GM18868 (cell line): ENCODE results near the gene FBRSL1.

Source experiments
- ATAC-seq: cut with Tn5 transposase; IDR thresholded peaks from one replicate; pipeline ENCODE4 v1.9.1; 2021; ENCODE audit warnings: mild to moderate bottlenecking, moderate library complexity; ENCODE audit not compliant: unreplicated experiment

Gene FBRSL1

DNA sequence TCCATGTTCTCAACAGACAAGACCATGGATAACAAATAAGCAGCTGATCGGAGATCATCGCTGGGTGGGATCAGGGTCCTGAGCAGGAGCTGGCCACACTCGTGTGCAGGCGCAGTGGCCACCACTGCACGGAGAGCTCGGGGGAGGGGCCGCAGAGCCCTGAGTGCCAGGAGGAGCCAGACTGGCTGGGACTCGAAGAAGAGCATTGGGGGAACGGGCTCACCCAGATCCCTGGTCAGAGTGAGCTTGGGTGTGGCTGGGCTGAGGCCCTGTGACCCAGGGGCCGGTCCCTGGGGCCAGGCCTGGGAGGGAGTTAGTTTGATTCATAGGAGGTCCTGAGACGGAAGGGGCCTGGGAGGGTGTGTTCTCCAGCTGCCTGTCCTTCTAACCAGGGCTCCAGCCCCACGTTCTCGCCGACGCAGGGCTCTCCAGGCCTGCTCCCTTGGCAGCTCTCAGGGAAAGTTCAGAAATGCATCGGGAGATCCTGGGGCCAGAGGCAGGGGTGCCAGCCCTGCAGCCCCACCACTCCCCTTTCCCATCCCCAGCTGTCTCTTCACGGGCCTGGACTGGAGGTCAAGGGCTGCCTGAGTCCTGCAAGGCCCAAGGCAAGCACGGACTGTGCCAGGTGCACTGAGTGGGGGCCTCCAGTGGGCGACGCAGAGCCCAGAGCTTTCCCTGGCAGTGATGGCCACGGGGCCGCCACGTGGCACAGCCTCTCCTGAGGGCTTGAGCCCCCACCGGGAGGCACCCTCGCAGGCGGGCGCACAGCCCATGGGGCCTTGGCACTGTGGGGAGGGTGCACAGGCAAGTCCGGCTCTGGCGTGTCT lies 48.1 kb downstream of the FBRSL1 start:
- ATAC-seq = no peak

DNA sequence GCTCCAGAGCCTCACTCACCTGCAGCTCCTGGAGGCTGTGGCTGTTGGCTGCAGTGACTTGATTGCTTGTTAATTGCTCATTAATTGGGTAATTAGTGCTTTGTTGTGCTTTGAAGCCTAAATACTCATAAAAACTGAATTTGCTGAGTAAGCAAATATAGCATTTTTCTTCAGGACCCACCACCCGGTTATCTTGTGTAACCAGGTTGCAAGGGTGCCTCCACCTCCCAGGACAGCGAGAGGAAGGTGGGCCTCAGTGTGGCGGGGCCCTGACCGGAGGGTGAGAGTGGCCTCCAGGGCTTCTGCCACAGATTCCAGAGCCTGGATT lies 48.7 kb downstream of the FBRSL1 start:
- no peak for ATAC-seq

DNA sequence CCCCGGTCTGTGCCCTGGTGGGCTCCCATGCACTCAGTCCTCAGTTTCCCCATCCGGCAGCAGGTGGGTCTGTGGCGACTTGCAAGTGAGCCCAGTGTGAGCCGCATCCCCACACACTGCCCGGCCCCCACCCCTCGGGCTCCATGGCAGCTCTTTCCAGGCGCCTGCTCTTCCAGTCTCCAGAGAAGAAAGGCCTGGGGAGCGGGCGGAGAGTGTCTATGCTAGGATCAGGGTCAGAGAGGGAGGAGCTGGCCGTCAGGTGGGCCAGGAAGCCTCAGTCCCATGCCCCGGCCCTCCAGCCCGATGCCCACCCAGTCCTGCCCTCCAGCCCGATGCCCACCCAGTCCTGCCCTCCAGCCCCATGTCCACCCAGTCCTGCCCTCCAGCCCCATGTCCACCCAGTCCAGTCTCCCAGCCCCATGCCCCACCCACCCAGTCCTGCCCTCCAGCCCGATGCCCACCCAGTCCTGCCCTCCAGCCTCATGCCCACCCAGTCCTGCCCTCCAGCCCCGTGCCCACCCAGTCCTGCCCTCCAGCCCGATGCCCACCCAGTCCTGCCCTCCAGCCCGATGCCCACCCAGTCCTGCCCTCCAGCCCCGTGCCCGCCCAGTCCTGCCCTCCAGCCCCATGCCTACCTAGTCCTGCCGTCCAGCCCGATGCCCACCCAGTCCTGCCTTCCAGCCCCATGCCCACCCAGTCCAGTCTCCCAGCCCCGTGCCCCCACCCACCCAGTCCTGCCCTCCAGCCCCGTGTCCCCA lies 49.2 kb downstream of the FBRSL1 start:
- no peak for ATAC-seq

- no peak for ATAC-seq
Observed at GRCh38 chr12:132540436-132540835, 50.5 kb downstream of the FBRSL1 start.

- no peak for ATAC-seq
Observed at GRCh38 chr12:132541200-132541599, 51.2 kb downstream of the FBRSL1 start.

DNA sequence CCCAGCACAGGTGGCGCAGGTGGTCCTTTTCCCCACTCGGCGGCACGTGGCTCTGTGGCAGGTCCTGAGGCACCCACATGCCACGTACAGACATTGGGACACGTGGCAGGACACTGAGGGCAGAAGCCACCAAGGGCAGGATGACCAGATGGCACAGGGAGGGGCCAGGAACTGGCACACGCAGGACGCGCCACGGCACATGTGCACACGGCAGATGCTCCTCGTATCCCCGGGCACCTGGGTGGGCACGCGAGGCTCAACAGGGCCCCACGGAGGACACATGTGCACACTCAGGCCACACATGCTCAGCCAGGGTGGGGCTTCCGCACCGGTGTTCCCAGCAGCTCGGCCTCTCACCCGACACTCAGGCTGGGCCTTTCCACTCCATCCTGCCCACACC lies 52.0 kb downstream of the FBRSL1 start:
- ATAC-seq = no peak

DNA sequence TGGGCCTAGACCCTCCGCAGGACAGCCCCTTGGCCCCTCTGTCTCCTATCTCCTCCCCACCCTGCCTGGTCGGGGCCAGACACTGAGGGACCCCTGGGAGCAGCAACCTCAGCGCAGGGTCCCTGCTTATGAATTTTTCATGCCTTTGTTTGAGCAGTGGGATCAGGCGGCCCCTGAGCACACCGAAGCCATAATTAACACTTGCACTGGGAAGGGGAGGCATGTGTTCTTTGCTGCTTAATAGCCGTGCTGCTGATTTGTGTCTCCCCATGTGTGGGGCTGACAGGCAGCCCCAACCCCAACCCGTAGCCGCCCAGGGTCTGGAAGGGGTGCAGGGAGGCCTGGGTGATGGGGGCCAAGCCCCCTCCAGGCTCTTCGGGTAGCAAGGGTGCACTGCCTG lies 52.7 kb downstream of the FBRSL1 start:
- no peak for ATAC-seq

DNA sequence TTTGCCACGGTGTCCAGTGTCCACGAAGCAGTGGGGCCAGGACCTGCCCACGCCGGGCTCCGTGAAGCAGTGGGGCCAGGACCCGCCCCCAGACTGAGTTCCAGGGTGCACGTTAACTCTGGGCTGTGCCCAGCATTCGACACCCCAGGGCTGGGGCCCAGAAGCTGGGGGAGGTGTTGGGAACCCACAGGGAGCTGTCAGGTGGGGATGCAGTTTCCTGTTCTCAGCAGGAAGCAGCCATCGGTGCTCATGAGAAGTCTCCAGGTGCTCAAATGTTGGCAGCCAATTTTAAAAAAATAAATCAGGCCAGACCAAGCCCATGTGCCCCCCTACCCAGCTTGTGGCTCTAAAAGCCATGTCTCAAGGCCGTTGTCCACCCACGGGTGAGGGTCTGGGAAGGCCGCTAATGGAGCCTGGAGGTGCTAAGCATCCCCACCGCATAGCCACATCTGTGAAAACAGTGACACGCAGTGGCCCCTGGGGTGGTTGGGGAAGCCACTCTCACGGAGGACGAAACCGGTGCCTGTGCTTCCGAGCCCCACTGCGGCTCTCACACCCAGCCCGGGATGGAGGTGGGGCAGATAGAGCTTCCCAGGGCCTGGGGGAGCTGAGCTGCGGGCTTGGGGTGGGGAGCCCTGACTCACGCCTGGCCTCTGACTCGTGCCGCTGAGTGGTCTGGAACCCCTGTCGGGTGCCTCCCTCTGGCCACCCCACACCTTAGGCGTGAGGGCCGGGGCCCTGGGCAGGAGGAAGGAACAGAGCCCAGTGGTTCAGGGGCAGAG lies 53.5 kb downstream of the FBRSL1 start:
- ATAC-seq = no peak

- ATAC-seq = no peak
Observed at GRCh38 chr12:132544080-132544397, 54.1 kb downstream of the FBRSL1 start.

- no peak for ATAC-seq
Observed at GRCh38 chr12:132544498-132544897, 54.5 kb downstream of the FBRSL1 start.

DNA sequence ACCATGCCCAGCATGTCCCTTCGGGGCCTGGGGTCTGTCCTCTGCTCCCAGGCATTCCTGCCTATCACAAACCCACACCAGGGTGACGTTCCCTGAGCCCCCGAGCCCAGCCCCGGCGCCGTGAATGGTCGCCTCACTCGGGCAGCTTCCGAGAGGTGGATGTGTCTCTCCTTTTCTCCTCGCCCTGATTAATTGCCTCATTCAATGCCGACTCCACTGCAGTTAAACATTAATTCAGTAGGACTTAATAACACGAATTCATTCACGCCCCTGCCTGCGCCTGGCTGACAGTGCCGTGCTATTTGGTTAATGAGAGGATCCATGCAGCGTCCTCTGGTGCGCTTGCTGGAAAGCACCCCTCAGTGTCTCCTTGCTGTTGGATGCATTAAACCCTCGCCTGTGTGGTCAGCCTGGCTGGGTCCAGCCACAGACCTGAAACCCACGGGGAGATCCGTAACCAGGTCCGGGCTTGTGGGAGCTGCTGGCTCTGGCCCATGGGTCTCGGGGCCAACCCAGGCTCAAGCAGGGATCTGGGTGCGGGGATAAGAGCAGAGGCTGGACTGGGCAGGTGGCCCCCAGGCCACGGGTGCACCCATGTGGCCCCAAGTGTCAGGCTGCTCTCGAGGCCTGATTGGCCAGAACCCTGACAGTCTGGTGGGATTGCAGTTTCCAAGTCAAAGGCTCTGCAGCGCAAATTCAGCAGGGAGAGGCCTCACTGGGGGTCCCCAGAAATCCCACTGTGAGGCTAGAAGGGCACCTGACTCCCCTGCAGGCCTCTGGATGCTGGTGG lies 55.4 kb downstream of the FBRSL1 start:
- ATAC-seq = no peak

- no peak for ATAC-seq
Observed at GRCh38 chr12:132545955-132546354, 56.0 kb downstream of the FBRSL1 start.

GRCh38 chr12:132546647-132547046 lies 56.7 kb downstream of the FBRSL1 start:
- ATAC-seq = no peak

DNA sequence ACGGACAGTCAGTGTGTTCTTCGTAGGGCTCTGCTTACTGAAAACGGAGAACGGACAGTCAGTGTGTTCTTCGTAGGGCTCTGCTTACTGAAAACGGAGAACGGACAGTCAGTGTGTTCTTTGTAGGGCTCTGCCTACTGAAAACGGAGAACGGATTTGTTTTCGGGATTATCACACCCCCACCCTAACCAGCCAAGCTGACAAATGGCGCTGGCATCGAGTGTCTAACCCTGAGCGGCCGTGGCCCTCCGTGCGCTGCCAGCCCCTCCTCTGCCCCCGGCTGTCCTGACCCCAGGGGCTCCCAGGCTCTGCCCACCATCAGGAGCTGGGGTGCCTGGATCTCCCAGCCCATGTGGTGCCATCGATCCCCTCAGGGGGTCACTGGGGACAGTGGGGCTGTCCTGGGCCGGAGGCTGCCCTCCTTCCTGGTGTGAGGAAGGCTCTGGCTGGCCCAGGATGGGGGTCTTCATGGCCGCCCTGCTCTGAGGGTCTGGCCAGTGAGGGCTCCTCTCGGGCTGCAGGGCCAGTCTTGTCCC lies 57.3 kb downstream of the FBRSL1 start:
- ATAC-seq = no peak

DNA sequence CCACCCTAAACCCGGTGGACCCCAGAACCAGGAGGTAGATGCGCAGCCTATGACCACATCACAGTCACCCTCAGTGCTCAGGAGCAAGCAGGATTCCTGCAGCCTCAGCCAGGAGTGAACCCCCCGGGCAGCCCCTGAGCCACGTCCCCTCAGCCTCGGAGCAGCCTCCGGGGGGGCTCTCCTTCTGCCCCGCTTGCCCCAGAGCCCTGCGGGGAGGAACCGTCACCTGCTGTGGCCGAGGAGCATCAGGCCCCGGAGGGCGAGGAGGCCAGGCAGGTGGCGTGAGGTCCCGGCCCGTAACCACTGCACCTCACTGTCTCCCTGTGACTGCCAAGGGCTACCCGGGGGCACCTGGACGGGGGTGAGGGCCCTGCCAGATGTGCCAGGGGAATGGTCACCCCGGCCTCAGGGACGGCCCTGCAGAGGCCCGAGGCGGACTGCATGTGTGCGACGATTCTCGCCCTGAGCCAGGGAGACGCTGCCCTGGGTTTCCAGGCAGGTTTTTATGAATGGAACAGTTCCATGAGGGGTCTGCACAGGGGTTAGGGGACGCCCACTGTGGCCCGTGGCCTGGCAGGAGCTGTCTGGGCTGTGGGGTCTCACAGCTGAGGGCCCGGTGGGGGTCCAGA lies 58.6 kb downstream of the FBRSL1 start:
- ATAC-seq = no peak

GRCh38 chr12:132549059-132549458 lies 59.1 kb downstream of the FBRSL1 start:
- no peak for ATAC-seq

GRCh38 chr12:132550014-132550802 lies 60.3 kb downstream of the FBRSL1 start:
- no peak for ATAC-seq

DNA sequence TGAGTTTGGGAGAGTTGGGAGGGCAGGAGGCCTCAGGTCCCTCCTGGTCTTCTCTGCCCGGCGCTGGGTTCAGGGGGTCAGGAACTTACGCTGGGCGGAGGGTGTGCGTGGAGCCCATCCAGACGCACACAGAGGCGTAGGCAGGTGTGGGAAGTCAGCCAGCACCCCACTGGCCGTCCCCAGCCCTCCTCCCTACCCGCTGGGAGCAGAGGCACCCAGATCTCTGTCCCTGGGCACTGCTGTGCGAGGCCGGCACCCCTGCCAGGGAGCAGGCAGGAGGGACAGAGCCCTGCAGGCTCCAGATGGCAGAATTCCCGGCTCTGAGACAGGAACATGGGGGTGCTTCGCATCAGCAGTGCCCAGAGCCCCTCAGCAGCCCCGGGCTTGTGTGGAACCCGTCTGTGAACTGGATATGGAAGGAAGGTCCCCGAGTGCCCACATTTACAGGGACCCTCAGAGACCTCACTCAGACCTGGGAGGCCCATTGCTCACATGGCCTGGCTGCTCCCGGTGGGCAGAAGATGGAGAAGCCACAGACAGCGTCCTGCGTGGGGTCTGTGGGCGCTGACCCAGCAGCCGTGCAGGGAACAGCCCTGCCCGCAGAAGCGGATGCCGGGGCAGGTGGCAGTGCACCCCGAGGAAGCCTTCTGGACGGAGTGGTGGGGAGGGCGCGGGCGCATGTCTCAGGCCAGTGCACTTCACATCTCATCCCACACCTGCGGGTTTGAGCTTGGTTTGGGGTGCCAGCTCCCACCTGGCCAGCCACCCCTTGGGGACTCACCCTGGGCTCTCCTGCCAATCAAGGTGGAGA lies 61.1 kb downstream of the FBRSL1 start:
- no peak for ATAC-seq

- no peak for ATAC-seq
Observed at GRCh38 chr12:132551641-132552031, 61.7 kb downstream of the FBRSL1 start.
